Keratinocyte (primary cell): ENCODE data around the gene SKA1. TPM values are rescaled to one million over a fixed set of nuclear protein-coding genes. Genes with fewer than 3 reads are reported as not detected.
A peak's percentile ranks its signal among the peaks of the same experiment; 100 is the strongest.

Experiments used
- DNase-seq: peaks from one replicate; pipeline ENCODE4 v3.0.0-alpha.2; 2011; ENCODE audit warnings: low read depth, missing footprints, low spot score
- FAIRE-seq: peaks from 2 replicates; lab custom pipeline; 2011; peaks lifted over from hg19 to GRCh38; lab: Jason Lieb, UNC
- H2AFZ ChIP-seq: 2 replicates; pipeline ENCODE4 v1.6.0; 2012; ENCODE audit warnings: low read length, control low read depth, inconsistent platforms; ENCODE audit not compliant: control insufficient read depth
- H3K27ac ChIP-seq: 2 replicates; pipeline ENCODE4 v1.5.1; 2011; ENCODE audit warnings: low read length; ENCODE audit not compliant: control insufficient read depth, insufficient read depth
- H3K27me3 ChIP-seq: 3 replicates; pipeline ENCODE4 v1.6.0; 2011; ENCODE audit warnings: low read length; ENCODE audit not compliant: control insufficient read depth, insufficient read depth; ENCODE audit errors: extremely low read depth
- H3K36me3 ChIP-seq, 2 experiments: 2 replicates in 1 of 2; 3 replicates in 1 of 2; pipeline ENCODE4 v1.5.1; 2011; ENCODE audit warnings: low read length in 2 of 2, mild to moderate bottlenecking in 1 of 2; ENCODE audit not compliant: control insufficient read depth in 2 of 2, insufficient read depth in 2 of 2; ENCODE audit errors: extremely low read depth in 1 of 2
- H3K4me1 ChIP-seq: 3 replicates; pipeline ENCODE4 v1.5.1; 2011; ENCODE audit warnings: low read length; ENCODE audit not compliant: control insufficient read depth, insufficient read depth; ENCODE audit errors: extremely low read depth
- H3K4me2 ChIP-seq: 3 replicates; pipeline ENCODE4 v1.6.0; 2011; ENCODE audit warnings: low read depth, low read length; ENCODE audit not compliant: control insufficient read depth, insufficient read depth; ENCODE audit errors: extremely low read depth
- H3K4me3 ChIP-seq, 3 experiments: fragments of 200-600 bp in 1 of 3; sonication (generic) in 1 of 3; 2 replicates in 2 of 3; 3 replicates in 1 of 3; pipeline ENCODE4 v1.5.1; 2011 to 2016; ENCODE audit warnings: low read length in 3 of 3, mild to moderate bottlenecking in 3 of 3, control low read depth in 2 of 3, inconsistent platforms in 1 of 3, low read depth in 1 of 3, mixed read lengths in 1 of 3, mixed run types in 1 of 3, moderate library complexity in 1 of 3; ENCODE audit not compliant: control insufficient read depth in 2 of 3, insufficient read depth in 2 of 3; ENCODE audit errors: extremely low read depth in 1 of 3
- H3K79me2 ChIP-seq: 2 replicates; pipeline ENCODE4 v1.6.0; 2012; ENCODE audit warnings: low read length; ENCODE audit not compliant: control insufficient read depth, insufficient read depth
- H3K9ac ChIP-seq: 3 replicates; pipeline ENCODE4 v1.6.0; 2011; ENCODE audit warnings: low read length; ENCODE audit not compliant: control insufficient read depth, insufficient read depth; ENCODE audit errors: extremely low read depth
- H3K9me1 ChIP-seq: 3 replicates; pipeline ENCODE4 v1.6.0; 2011; ENCODE audit warnings: low read length; ENCODE audit not compliant: control insufficient read depth, insufficient read depth; ENCODE audit errors: extremely low read depth
- H3K9me3 ChIP-seq: 2 replicates; pipeline ENCODE4 v1.5.1; 2012; ENCODE audit warnings: low read depth, low read length; ENCODE audit not compliant: control insufficient read depth
- H4K20me1 ChIP-seq: 3 replicates; pipeline ENCODE4 v1.6.0; 2011; ENCODE audit warnings: low read length; ENCODE audit not compliant: control insufficient read depth, insufficient read depth; ENCODE audit errors: extremely low read depth
- CTCF ChIP-seq, 3 experiments: IDR thresholded peaks in 1 of 3; conservative IDR thresholded peaks in 1 of 3; optimal IDR thresholded peaks in 1 of 3; 2 replicates in 2 of 3; 3 replicates in 1 of 3; pipeline versions ENCODE3 to v1.5.1; 2011; ENCODE audit warnings: low read length in 3 of 3, mild to moderate bottlenecking in 3 of 3, moderate library complexity in 2 of 3, control low read depth in 1 of 3, inconsistent platforms in 1 of 3; ENCODE audit not compliant: insufficient read depth in 2 of 3; ENCODE audit errors: extremely low read depth in 1 of 3
- EZH2 ChIP-seq: IDR thresholded peaks from one replicate; pipeline ENCODE4 v1.6.1; 2012; ENCODE audit warnings: inconsistent platforms, mild to moderate bottlenecking, low read length, moderate library complexity
- dilution Hi-C: fragments of 300-500 bp; cut with MboI; formaldehyde crosslinking; loops from one replicate; pipeline ENCODE4 v1.7.0; 2020; ENCODE audit warnings: low sequenced_read_pairs; ENCODE audit not compliant: extremely low pct_ligation_motif_present
- polyA plus RNA-seq, 5 experiments: library from polyadenylated mRNA; depleted of rRNA in 3 of 5; stranded (reverse) in 3 of 5; stranded (forward) in 1 of 5; unstranded in 1 of 5; fragments of >200 nt; gene quantifications; 1 replicate in 1 of 5; 2 replicates in 3 of 5; 3 replicates in 1 of 5; pipeline versions ENCODE4 v1.2.1 to v1.2.3, GENCODE V29; 2011 to 2012; ENCODE audit warnings: missing spikeins in 2 of 5, low read depth in 1 of 5, low replicate concordance in 1 of 5

The SKA1 gene
- polyA plus RNA-seq, 1 donor (not counting 4 experiments of a cell fraction or from before 2014, with no cell fraction given): 8.4 TPM

- DNase-seq (no peak), FAIRE-seq (no peak)
- H3K79me2 ChIP-seq: no peaks in the 10 kb centered on the region
- H3K4me1 ChIP-seq: peaks cover under 1% of the 10 kb centered on the region
- H2AFZ ChIP-seq: no peak overlapping the region
- no peaks in the 10 kb centered on the region for H3K9me1 ChIP-seq
- H4K20me1 ChIP-seq: no peaks in the 10 kb centered on the region
- no peak for TF ChIP-seq EZH2
- no peak for TF ChIP-seq CTCF (optimal IDR thresholded peaks at IDR 0.05 in 1 of 3, IDR thresholded peaks at IDR 0.05 in 1 of 3, conservative IDR thresholded peaks at IDR 0.05 in 1 of 3; ENCODE audit: extremely low read depth in 1 of 3, insufficient read depth in 2 of 3, low read length in 3 of 3)
- H3K4me3 ChIP-seq: no peak overlapping the region
- dilution Hi-C loops: no loop called here
- H3K27ac ChIP-seq: no peak overlapping the region
- H3K27me3 ChIP-seq: no peaks in the 10 kb centered on the region
- H3K9me3 ChIP-seq: no peaks in the 10 kb centered on the region
- H3K36me3 ChIP-seq: no peaks in the 10 kb centered on the region
- H3K9ac ChIP-seq: no peak overlapping the region
- no peak overlapping the region for H3K4me2 ChIP-seq
Measured at GRCh38 chr18:50350699-50351098, 24.1 kb upstream of the SKA1 start.

GRCh38 chr18:50356036-50356945, 18.6 kb upstream of the SKA1 start:
- dilution Hi-C loops: no loop called here
- peaks cover 9% of the 10 kb centered on the region for H3K4me1 ChIP-seq
- H3K79me2 ChIP-seq: no peaks in the 10 kb centered on the region
- H2AFZ ChIP-seq: no peak overlapping the region
- H3K9me3 ChIP-seq: no peaks in the 10 kb centered on the region
- DNase-seq: no peak
- H3K9ac ChIP-seq: no peak overlapping the region
- H3K4me2 ChIP-seq: no peak overlapping the region
- H3K4me3 ChIP-seq: no peak overlapping the region
- no peaks in the 10 kb centered on the region for H3K27me3 ChIP-seq
- H3K9me1 ChIP-seq: no peaks in the 10 kb centered on the region
- peak; percentile 61 for FAIRE-seq
- no peaks in the 10 kb centered on the region for H3K36me3 ChIP-seq
- TF ChIP-seq CTCF (optimal IDR thresholded peaks at IDR 0.05 in 1 of 3, IDR thresholded peaks at IDR 0.05 in 1 of 3, conservative IDR thresholded peaks at IDR 0.05 in 1 of 3; ENCODE audit: extremely low read depth in 1 of 3, insufficient read depth in 2 of 3, low read length in 3 of 3) (peak in 1 of 3 experiments; percentile 9), EZH2 (no peak)
- H3K27ac ChIP-seq: no peak overlapping the region
- no peaks in the 10 kb centered on the region for H4K20me1 ChIP-seq
